SIG-M5 (cell line): ENCODE data around the gene SGK1.
A peak's percentile ranks its signal among the peaks of the same experiment; 100 is the strongest.
"Not testable (repeated sequence)": the region's sequence is repeated elsewhere in the genome, so short reads cannot be mapped to it uniquely, and the experiment has no call there.

ENCODE experiments used
- DNase-seq: peaks from one replicate; lab custom pipeline; 2025; lab: John Stamatoyannopoulos, UW

Gene SGK1

DNA sequence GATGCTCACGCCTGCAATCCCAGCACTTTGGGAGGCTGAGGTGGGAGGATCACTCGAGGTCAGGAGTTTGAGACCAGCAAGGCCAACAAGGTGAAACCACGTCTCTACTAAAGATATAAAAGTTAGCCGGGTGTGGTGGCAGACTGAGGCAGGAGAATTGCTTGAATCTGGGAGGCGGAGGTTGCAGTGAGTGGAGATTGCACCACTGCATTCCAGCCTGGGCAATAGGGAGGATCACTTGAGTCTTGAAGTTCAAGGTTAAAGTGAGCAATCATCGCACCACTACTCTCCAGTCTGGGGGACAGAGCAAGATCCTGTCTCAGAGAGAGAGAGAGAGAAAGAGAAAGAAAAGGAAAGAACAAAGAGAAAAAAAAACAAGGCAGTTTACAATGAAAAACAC is 13.5 kb downstream of the SGK1 start:
- DNase-seq = not testable (repeated sequence)

GRCh38 chr6:134303891-134304290 is 14.0 kb downstream of the SGK1 start:
- no peak for DNase-seq

- DNase-seq = no peak
Measured at GRCh38 chr6:134299236-134299635, 18.7 kb downstream of the SGK1 start.

- no peak for DNase-seq
Measured at GRCh38 chr6:134296762-134297161, 21.1 kb downstream of the SGK1 start.

DNA sequence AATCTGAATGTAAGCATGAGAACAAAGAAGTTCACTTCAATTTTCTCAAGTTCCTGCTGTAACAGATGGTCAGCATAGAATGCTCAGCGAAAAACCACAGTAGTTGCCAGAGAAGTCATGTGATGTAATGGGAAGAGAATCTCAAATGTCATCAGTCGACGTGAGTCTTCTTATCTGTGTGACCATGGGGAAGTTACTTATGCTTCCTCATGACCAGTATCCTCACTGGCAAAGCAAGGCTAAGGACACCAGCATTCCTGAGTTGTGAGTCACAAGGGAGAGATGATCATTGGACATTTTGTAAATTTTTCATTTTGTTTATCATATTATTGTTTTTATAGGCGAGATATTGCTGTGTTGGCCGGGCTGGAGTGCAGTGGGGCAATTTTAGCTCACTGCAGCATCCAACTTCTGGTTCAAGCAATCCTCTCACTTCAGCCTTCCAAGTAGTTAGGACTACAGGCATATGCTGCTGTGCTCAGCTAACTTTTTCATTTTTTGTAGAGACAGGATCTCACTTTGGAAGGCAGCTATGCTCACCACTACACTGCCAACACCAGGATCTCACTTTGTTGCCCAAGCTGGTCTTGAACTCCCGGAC is 21.9 kb downstream of the SGK1 start:
- no peak for DNase-seq

GRCh38 chr6:134293659-134294161 is 24.2 kb downstream of the SGK1 start:
- DNase-seq = no peak

DNA sequence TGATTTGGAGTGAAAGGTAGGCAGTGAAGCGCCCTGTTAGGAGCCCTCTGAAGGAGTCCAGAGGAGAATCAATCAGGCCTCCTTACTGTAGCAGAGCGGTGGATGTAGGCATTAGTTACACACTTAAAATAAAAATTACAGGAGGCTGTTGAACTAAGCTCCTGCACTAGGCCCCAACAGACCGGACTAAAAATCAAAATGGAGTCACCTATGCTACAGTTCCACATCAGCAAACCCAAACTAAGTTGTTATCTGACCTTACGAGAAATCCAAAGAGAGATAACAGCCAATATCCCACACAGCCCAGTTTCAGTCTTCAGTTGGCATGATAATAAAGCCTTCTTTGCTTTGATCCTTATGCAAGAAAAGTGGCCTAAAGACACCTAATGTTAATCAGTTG is 26.8 kb downstream of the SGK1 start:
- DNase-seq = no peak

DNA sequence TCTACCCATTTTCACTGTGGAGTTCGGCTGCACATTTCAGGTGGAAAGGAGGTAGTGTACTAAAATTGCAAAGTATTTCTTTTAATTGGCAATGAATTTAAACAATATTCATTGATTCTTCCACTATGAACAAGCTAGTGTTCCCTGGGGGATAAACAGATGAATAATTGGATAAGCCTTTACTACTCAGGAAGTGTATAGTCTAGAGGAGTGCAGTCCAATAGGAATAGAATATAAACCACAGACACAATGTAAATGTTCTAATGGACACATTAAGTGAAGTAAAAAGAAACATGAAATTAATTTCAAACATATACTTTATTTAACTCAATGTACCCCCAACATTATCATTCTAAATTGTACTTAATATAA is 28.7 kb downstream of the SGK1 start:
- no peak for DNase-seq

DNA sequence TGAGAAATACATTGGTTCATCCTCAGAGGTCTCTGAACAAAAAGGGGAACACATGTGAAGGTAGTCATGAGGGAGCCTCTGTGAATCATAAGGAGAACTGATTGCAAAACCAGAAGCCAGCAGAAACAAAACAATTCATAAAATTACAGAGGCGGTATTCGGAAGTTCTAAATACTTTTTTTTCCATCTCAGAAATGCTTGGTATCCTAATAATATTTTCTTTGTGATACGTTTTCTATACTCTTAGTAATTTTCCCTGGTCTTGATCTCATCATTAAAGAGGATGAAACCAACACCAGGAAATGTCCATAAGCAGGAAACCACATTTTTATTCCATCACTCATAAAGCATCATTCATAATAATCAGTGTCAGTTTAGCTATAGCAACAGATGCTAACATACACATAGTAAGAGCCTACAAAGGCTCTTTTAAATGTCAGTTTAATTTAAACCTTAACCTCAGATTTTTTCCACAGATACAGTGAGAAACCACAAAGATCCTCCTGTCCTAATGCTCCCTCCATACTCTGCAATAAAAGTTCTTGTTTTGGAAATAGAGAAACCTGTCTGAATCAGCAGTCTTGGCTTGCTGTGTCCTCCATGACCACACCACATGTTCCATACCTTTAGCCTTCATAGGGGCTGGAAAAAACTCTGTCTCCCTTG is 29.2 kb downstream of the SGK1 start:
- DNase-seq = peak; percentile 56

GRCh38 chr6:134287859-134288537 is 29.9 kb downstream of the SGK1 start:
- no peak for DNase-seq

- no peak for DNase-seq
Measured at GRCh38 chr6:134282816-134283215, 35.1 kb downstream of the SGK1 start.

DNA sequence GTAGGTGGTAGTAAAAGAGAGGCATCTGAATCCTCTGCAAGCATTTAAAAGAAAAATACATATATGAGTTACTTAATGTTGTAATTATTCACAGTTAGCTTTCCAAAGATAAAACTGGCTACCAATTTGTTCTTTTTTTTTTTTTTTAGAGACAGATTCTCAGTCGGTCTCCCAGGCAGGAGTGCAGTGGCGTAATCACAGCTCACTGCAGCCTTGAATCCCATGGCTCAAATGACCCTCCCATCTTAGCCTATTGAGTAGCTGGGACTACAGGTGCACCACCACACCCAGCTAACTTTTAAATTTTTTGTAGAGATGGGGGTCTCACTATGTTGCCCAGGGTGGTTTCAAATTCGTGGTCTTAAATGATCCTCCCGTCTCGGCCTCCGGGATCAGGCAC is 36.5 kb downstream of the SGK1 start:
- DNase-seq = no peak

- DNase-seq = no peak
Measured at GRCh38 chr6:134278000-134278399, 39.9 kb downstream of the SGK1 start.

GRCh38 chr6:134276891-134277377 is 41.0 kb downstream of the SGK1 start:
- DNase-seq = not testable (repeated sequence)

GRCh38 chr6:134272374-134272773 is 45.5 kb downstream of the SGK1 start:
- DNase-seq = no peak

DNA sequence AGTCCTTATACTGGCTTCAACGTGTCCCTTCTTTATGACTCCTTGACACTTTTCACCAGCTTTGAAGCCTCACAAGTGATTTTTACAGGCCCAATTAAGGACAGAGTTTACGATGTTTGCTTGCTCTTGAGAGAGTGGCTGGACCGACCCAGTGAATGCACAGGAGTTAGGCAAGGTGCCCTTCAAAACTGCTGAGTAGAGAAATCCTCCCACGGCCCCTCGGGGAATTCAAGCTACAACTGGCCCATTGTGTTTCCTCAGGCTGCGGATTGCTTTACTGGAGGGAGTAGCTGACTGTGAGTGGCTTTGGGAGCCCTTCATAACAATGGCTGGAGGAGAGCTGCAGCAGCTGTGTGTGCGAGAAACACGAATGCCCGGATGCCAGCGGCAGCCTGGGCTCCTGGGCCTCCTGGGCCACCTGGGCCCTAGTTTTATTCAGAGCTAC is 50.0 kb downstream of the SGK1 start:
- no peak for DNase-seq

GRCh38 chr6:134266776-134267175 is 51.1 kb downstream of the SGK1 start:
- DNase-seq = no peak

- DNase-seq = no peak
Measured at GRCh38 chr6:134261766-134262165, 56.1 kb downstream of the SGK1 start.

GRCh38 chr6:134258849-134259306 is 59.0 kb downstream of the SGK1 start:
- DNase-seq = no peak

GRCh38 chr6:134257516-134257915 is 60.4 kb downstream of the SGK1 start:
- no peak for DNase-seq

DNA sequence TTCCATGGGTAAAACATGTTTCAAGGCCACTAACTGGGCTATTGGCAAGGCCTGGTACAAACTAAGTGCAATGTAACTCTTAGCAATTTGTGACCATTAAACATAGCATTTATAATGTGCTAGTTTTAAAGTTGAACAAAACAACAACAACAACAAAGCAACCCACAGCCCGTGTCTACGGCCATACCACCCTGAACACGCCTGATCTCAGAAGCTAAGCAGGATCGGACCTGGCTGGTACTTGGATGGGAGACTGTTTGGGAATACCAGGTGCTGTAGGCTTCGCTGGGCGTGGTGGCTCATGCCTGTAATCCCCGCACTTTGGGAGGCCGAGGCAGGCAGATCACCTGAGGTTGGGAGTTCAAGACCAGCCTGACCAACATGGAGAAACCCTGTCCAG is 61.0 kb downstream of the SGK1 start:
- DNase-seq = no peak

DNA sequence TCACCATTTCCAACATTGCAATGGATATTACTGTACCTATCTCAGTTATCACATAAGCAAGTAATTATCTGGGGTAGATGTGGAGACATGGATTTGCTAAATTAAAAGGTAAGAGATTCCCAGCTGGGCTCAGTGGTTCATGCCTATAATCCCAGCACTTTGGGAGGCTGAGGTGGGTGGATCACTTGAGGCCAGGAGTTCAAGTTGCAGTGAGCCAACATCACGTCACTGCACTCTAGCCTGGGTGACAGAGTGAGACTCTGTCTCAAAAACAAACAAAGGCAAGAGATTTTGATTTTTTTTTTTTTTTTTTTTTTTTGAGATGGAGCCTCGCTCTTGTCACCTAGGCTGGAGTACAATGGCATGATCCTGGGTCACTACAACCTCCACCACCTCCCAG is 62.6 kb downstream of the SGK1 start:
- DNase-seq = not testable (repeated sequence)

DNA sequence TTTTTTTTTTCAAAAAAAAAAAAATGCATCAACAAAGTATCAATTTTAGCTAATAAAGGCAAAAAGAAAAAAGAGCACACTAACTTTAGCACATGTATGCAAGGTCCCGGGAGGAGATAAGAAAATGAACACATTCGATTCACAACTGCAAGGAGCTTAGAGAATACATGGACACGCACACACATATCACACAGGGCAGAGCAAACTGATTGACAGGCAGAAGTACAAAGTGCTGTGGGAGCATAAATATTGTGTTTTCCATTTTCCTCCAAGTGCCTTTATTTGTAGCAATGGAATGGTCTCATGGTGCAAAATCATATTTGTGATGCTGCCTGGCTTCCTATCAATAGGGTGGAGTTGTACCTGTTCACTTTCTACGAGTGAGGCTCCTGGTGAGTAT is 63.8 kb downstream of the SGK1 start:
- no peak for DNase-seq
